ENCODE data around the gene KIF7.

KIF7 gene

GRCh38 chr15:89647191-89647851, 7.9 kb downstream of the KIF7 start:
- Histone ChIP-seq H3K9ac (ENCODE audit: low read depth, low read length) (no peak overlapping the region), H3K27ac (ENCODE audit: low read depth, low read length) (no peak overlapping the region), H3K36me3 (ENCODE audit: control insufficient read depth, insufficient read depth, low read length) (peaks cover 52% of the 10 kb centered on the region), H3K9me3 (ENCODE audit: control insufficient read depth, insufficient read depth, low read length) (no peaks in the 10 kb centered on the region), H3K4me1 (ENCODE audit: control insufficient read depth, insufficient read depth, low read length) (no peaks in the 10 kb centered on the region), H3K4me3 (ENCODE audit: low read depth, low read length) (no peak overlapping the region; the same call in 1 of the 2 replicates), H3K27me3 (ENCODE audit: control insufficient read depth, insufficient read depth, low read length) (no peaks in the 10 kb centered on the region)

- H3K4me3 ChIP-seq (ENCODE audit: low read depth, low read length) = no peak overlapping the region
- H3K27me3 ChIP-seq (ENCODE audit: control insufficient read depth, insufficient read depth, low read length) = no peaks in the 10 kb centered on the region
Measured at GRCh38 chr15:89646416-89647141, 8.7 kb downstream of the KIF7 start.

GRCh38 chr15:89645680-89646079, 9.6 kb downstream of the KIF7 start:
- H3K4me1 ChIP-seq (ENCODE audit: control insufficient read depth, insufficient read depth, low read length) = no peaks in the 10 kb centered on the region
- no peaks in the 10 kb centered on the region for H3K27me3 ChIP-seq (ENCODE audit: control insufficient read depth, insufficient read depth, low read length)
- H3K4me3 ChIP-seq (ENCODE audit: low read depth, low read length) = no peak overlapping the region
- no peaks in the 10 kb centered on the region for H3K9me3 ChIP-seq (ENCODE audit: control insufficient read depth, insufficient read depth, low read length)
- no peak overlapping the region for H3K27ac ChIP-seq (ENCODE audit: low read depth, low read length)
- no peak overlapping the region for H3K9ac ChIP-seq (ENCODE audit: low read depth, low read length)
- peaks cover 59% of the 10 kb centered on the region for H3K36me3 ChIP-seq (ENCODE audit: control insufficient read depth, insufficient read depth, low read length)

More at GRCh38 chr15:89646416-89647141, 8.7 kb downstream of the KIF7 start:
- Histone ChIP-seq H3K9ac (ENCODE audit: low read depth, low read length) (no peak overlapping the region), H3K4me1 (ENCODE audit: control insufficient read depth, insufficient read depth, low read length) (no peaks in the 10 kb centered on the region), H3K9me3 (ENCODE audit: control insufficient read depth, insufficient read depth, low read length) (no peaks in the 10 kb centered on the region), H3K36me3 (ENCODE audit: control insufficient read depth, insufficient read depth, low read length) (peaks cover 54% of the 10 kb centered on the region), H3K27ac (ENCODE audit: low read depth, low read length) (no peak overlapping the region)

DNA sequence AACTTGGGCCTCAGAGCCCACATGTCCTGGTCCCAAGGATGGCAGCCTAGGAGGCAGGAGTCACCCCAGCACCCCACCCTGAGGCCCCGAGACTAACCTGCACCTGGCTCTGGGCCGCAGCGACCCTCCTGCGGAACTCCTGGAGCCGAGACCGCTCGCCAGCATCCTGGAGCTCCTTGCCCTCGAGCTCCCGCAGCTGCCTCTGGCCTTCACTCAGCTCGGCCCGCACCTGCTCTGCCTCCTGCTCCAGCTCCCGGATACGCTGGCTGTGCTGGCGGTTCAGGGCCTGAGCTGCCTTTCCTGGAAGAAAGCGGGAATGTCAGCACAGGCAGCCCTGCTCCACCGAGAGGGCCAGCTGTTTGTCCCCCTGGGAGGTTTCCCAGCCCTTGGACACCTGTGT, 13.2 kb downstream of the KIF7 start:
- Histone ChIP-seq H3K27ac (ENCODE audit: low read depth, low read length) (no peak overlapping the region), H3K36me3 (ENCODE audit: control insufficient read depth, insufficient read depth, low read length) (peaks cover 58% of the 10 kb centered on the region), H3K4me1 (ENCODE audit: control insufficient read depth, insufficient read depth, low read length) (no peaks in the 10 kb centered on the region), H3K9me3 (ENCODE audit: control insufficient read depth, insufficient read depth, low read length) (no peaks in the 10 kb centered on the region), H3K27me3 (ENCODE audit: control insufficient read depth, insufficient read depth, low read length) (no peaks in the 10 kb centered on the region), H3K4me3 (ENCODE audit: low read depth, low read length) (no peak overlapping the region), H3K9ac (ENCODE audit: low read depth, low read length) (no peak overlapping the region)

DNA sequence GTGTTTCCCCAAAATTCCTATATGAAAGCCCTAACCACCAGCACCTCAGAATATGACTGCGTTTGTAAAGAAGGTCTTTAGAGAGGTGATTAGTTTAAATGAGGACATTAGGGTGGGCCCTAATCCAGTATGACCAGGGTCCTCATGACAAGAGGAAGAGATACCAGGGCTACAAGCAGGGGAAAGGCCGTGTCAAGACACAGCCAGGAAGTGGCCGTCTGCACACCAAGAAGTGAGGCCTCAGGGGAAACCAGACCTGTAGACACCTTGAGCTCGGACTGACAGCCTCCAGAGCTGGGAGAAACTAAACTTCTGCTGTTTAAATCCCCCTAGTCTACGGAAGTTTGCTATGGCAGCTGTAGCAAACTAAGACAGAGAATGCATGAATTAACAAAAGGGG, 14.2 kb downstream of the KIF7 start:
- Histone ChIP-seq H3K4me3 (ENCODE audit: low read depth, low read length) (no peak overlapping the region), H3K27me3 (ENCODE audit: control insufficient read depth, insufficient read depth, low read length) (no peaks in the 10 kb centered on the region), H3K4me1 (ENCODE audit: control insufficient read depth, insufficient read depth, low read length) (no peaks in the 10 kb centered on the region), H3K9ac (ENCODE audit: low read depth, low read length) (no peak overlapping the region), H3K9me3 (ENCODE audit: control insufficient read depth, insufficient read depth, low read length) (no peaks in the 10 kb centered on the region), H3K27ac (ENCODE audit: low read depth, low read length) (no peak overlapping the region), H3K36me3 (ENCODE audit: control insufficient read depth, insufficient read depth, low read length) (peaks cover 50% of the 10 kb centered on the region)

- Histone ChIP-seq H3K4me3 (ENCODE audit: low read depth, low read length) (no peak overlapping the region), H3K27ac (ENCODE audit: low read depth, low read length) (no peak overlapping the region), H3K9me3 (ENCODE audit: control insufficient read depth, insufficient read depth, low read length) (no peaks in the 10 kb centered on the region), H3K27me3 (ENCODE audit: control insufficient read depth, insufficient read depth, low read length) (no peaks in the 10 kb centered on the region), H3K4me1 (ENCODE audit: control insufficient read depth, insufficient read depth, low read length) (no peaks in the 10 kb centered on the region), H3K36me3 (ENCODE audit: control insufficient read depth, insufficient read depth, low read length) (peaks cover 42% of the 10 kb centered on the region), H3K9ac (ENCODE audit: low read depth, low read length) (no peak overlapping the region)
Measured at GRCh38 chr15:89640245-89640644, 15.0 kb downstream of the KIF7 start.

DNA sequence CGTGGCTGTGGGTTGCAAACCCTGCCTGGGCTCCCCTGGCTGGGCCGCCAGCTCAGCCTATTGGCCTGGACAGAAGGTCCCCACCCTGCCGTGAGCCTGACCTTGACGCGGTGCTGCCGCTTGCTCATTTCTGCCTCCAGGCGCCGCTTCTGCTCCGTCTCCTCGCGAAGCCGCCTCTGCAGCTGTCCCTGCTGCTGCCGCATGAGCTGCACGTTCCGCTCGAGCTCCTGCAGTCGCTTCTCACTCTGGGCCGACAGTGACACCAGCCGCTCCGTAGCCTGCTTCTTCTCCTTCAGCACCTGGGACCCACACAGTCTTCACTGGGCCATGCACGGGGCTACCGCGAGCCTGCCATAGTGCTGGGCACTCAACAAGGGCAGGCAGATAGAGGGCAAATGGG, 21.7 kb downstream of the KIF7 start:
- Histone ChIP-seq H3K9ac (ENCODE audit: low read depth, low read length) (no peak overlapping the region), H3K27ac (ENCODE audit: low read depth, low read length) (no peak overlapping the region), H3K9me3 (ENCODE audit: control insufficient read depth, insufficient read depth, low read length) (peaks cover 15% of the 10 kb centered on the region), H3K27me3 (ENCODE audit: control insufficient read depth, insufficient read depth, low read length) (no peaks in the 10 kb centered on the region), H3K36me3 (ENCODE audit: control insufficient read depth, insufficient read depth, low read length) (peaks cover 49% of the 10 kb centered on the region), H3K4me3 (ENCODE audit: low read depth, low read length) (no peak overlapping the region; the same call in 1 of the 2 replicates), H3K4me1 (ENCODE audit: control insufficient read depth, insufficient read depth, low read length) (no peaks in the 10 kb centered on the region)

GRCh38 chr15:89632563-89633430, 22.5 kb downstream of the KIF7 start:
- H3K4me3 ChIP-seq (ENCODE audit: low read depth, low read length) = no peak overlapping the region
- H3K36me3 ChIP-seq (ENCODE audit: control insufficient read depth, insufficient read depth, low read length) = peaks cover 57% of the 10 kb centered on the region
- peaks cover 15% of the 10 kb centered on the region for H3K9me3 ChIP-seq (ENCODE audit: control insufficient read depth, insufficient read depth, low read length)
- H3K9ac ChIP-seq (ENCODE audit: low read depth, low read length) = no peak overlapping the region
- no peaks in the 10 kb centered on the region for H3K4me1 ChIP-seq (ENCODE audit: control insufficient read depth, insufficient read depth, low read length)
- no peak overlapping the region for H3K27ac ChIP-seq (ENCODE audit: low read depth, low read length)
- no peaks in the 10 kb centered on the region for H3K27me3 ChIP-seq (ENCODE audit: control insufficient read depth, insufficient read depth, low read length)

DNA sequence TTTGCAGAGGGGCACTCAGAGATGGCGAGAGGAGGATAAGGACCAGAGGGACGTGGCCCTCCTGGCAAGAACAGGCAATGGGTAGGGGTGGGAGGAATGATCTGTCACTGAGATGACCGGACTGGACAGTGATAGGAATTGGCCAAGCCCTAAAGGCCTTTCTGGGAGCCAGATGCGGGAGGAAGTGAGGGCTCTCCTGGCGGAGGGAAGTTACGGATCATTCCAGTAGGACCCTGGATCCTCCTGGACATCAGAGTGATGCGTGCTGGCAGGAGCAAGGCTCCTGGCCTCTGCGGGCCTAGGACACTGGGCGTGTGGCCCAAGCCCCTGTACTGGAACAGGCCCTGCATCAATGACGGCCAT, 23.4 kb downstream of the KIF7 start:
- Histone ChIP-seq H3K9ac (ENCODE audit: low read depth, low read length) (no peak overlapping the region), H3K27ac (ENCODE audit: low read depth, low read length) (no peak overlapping the region), H3K9me3 (ENCODE audit: control insufficient read depth, insufficient read depth, low read length) (peaks cover 15% of the 10 kb centered on the region), H3K36me3 (ENCODE audit: control insufficient read depth, insufficient read depth, low read length) (peaks cover 66% of the 10 kb centered on the region), H3K27me3 (ENCODE audit: control insufficient read depth, insufficient read depth, low read length) (no peaks in the 10 kb centered on the region), H3K4me3 (ENCODE audit: low read depth, low read length) (no peak overlapping the region), H3K4me1 (ENCODE audit: control insufficient read depth, insufficient read depth, low read length) (no peaks in the 10 kb centered on the region)

DNA sequence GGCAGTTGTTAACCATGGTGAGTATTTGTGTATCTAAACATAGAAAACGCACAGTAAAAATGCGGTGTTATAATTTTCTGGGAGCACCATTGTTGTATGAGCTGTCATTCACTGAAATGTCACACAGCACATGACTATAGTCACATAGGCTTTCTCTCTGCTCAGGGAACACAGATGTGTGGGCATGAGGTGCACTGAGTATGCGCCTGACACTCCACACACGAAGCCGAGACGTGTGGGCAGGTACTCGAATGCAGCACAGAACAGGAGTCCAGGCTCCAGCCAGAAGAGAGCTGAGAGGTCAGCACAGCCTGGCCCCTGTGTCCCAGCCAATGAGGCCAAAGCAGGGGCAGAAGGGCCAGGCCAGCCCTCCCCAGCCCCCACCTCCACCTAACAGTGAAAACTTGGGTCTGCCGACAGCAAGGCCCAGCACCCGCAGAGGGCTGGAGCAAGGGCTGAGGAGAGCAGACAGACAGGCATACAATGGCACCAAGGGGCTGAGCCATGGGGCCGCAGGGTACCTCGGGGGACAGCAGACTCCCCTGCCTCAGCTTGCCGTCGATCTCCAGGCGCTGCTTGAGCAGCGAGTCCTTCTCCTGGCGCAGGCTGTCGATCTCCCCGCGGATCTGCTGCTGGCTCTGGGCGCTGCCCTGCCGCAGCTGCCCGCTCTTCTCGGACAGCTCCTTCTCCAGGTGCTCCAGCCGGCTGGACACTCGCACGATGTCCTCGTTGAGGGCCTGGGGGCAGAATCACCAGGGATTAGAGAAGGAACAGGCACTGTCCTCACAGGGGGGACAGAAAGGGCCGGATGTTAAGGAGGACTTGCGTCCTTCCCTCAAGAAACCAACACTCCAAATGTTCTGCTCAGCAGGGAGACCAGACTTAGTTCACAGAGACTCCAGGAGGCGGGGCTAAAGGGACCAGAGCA, 24.0 kb downstream of the KIF7 start:
- Histone ChIP-seq H3K9ac (ENCODE audit: low read depth, low read length) (no peak overlapping the region), H3K9me3 (ENCODE audit: control insufficient read depth, insufficient read depth, low read length) (peaks cover 15% of the 10 kb centered on the region), H3K4me3 (ENCODE audit: low read depth, low read length) (no peak overlapping the region), H3K27ac (ENCODE audit: low read depth, low read length) (no peak overlapping the region), H3K4me1 (ENCODE audit: control insufficient read depth, insufficient read depth, low read length) (no peaks in the 10 kb centered on the region), H3K27me3 (ENCODE audit: control insufficient read depth, insufficient read depth, low read length) (no peaks in the 10 kb centered on the region), H3K36me3 (ENCODE audit: control insufficient read depth, insufficient read depth, low read length) (peaks cover 73% of the 10 kb centered on the region)
